HEK293 (cell line): Measurements from ENCODE around the gene ZYX.

Source experiments
- CTCF ChIA-PET: fragments of 350-600 bp; formaldehyde crosslinking; extraction: SDS; loops from one replicate; lab custom pipeline; 2021; ENCODE audit warnings: antibody characterized with exemption; lab: Yijun Ruan, JAX
- POLR2A ChIA-PET: fragments of 300-600 bp; formaldehyde crosslinking; extraction: SDS; loops from one replicate; lab custom pipeline; 2020; ENCODE audit warnings: antibody characterized with exemption, inconsistent platforms; lab: Yijun Ruan, JAX
- H3K27ac ChIP-seq: fragments of 200-500 bp; sonication (Bioruptor generic); 2 replicates; pipeline ENCODE4 v1.5.1; 2014; ENCODE audit warnings: low read depth, low read length, control low read depth, inconsistent platforms; ENCODE audit errors: extremely low read depth
- H3K36me3 ChIP-seq, 2 experiments: fragments of 200-500 bp in 1 of 2; sonication (Bioruptor generic) in 1 of 2; 1 replicate in 1 of 2; 2 replicates in 1 of 2; pipeline ENCODE4 v1.5.1; 2014 to 2017; ENCODE audit warnings: inconsistent platforms in 2 of 2, low read length in 2 of 2; ENCODE audit not compliant: control insufficient read depth in 2 of 2, insufficient read depth in 1 of 2
- H3K4me1 ChIP-seq: fragments of 200-500 bp; sonication (Bioruptor generic); 2 replicates; pipeline ENCODE4 v1.5.1; 2014; ENCODE audit warnings: mild to moderate bottlenecking, low read length, inconsistent platforms; ENCODE audit not compliant: control insufficient read depth, insufficient read depth
- H3K4me3 ChIP-seq: 2 replicates; pipeline ENCODE4 v1.5.1; 2011; ENCODE audit warnings: low read depth, mild to moderate bottlenecking, control low read depth, low read length, moderate library complexity
- H3K9me3 ChIP-seq: fragments of 200-500 bp; sonication (Bioruptor generic); 2 replicates; pipeline ENCODE4 v1.5.1; 2014; ENCODE audit warnings: low read depth, low read length, inconsistent platforms; ENCODE audit not compliant: control insufficient read depth, insufficient read depth
- EGR2 ChIP-seq: fragments of 450-650 bp; formaldehyde crosslinking; IDR thresholded peaks from 2 replicates; pipeline ENCODE4 v1.5.1; 2016; ENCODE audit warnings: low read depth, missing biosample characterization, missing genetic modification characterization
- HOXA7 ChIP-seq: sonication (generic); formaldehyde crosslinking; IDR thresholded peaks from 2 replicates; pipeline ENCODE4 v1.8.1; 2022; ENCODE audit warnings: missing genetic modification reagents, borderline replicate concordance
- HOXD13 ChIP-seq: sonication (generic); formaldehyde crosslinking; IDR thresholded peaks from 2 replicates; pipeline ENCODE4 v1.8.0; 2022; ENCODE audit warnings: missing genetic modification reagents, borderline replicate concordance
- IKZF3 ChIP-seq: fragments of 450-650 bp; IDR thresholded peaks from 2 replicates; pipeline ENCODE4 v1.5.0; 2018; ENCODE audit warnings: missing biosample characterization, mild to moderate bottlenecking, missing genetic modification characterization, moderate library complexity
- SP3 ChIP-seq: fragments of 450-650 bp; formaldehyde crosslinking; IDR thresholded peaks from 2 replicates; pipeline ENCODE4 v1.5.1; 2016; ENCODE audit warnings: missing biosample characterization, missing genetic modification characterization
- ZNF146 ChIP-seq: fragments of 450-650 bp; formaldehyde crosslinking; IDR thresholded peaks from 2 replicates; pipeline ENCODE4 v1.5.1; 2016; ENCODE audit warnings: missing biosample characterization, missing genetic modification characterization
- ZNF211 ChIP-seq: fragments of 450-650 bp; formaldehyde crosslinking; IDR thresholded peaks from 2 replicates; pipeline ENCODE4 v1.5.1; 2016; ENCODE audit warnings: low read depth, missing biosample characterization, missing genetic modification characterization
- ZNF510 ChIP-seq: fragments of 450-650 bp; formaldehyde crosslinking; IDR thresholded peaks from 2 replicates; pipeline ENCODE4 v1.5.1; 2018; ENCODE audit warnings: mild to moderate bottlenecking, missing genetic modification characterization, missing biosample characterization; ENCODE audit not compliant: insufficient replicate concordance
- ZNF544 ChIP-seq: fragments of 450-650 bp; formaldehyde crosslinking; IDR thresholded peaks from 2 replicates; pipeline ENCODE4 v1.5.0; 2017; ENCODE audit warnings: missing biosample characterization, missing genetic modification characterization
- ZNF777 ChIP-seq: fragments of 450-650 bp; formaldehyde crosslinking; IDR thresholded peaks from 2 replicates; pipeline ENCODE4 v1.5.1; 2017; ENCODE audit warnings: missing biosample characterization, missing genetic modification characterization, borderline replicate concordance
- TF ChIP-seq, protein P1 (sequence below): fragments of 450-650 bp; formaldehyde crosslinking; IDR thresholded peaks from 2 replicates; pipeline ENCODE4 v1.5.0; 2017; ENCODE audit warnings: missing biosample characterization, missing genetic modification characterization, borderline replicate concordance
- TF ChIP-seq, protein P2 (sequence below): fragments of 450-650 bp; formaldehyde crosslinking; IDR thresholded peaks from 2 replicates; pipeline ENCODE4 v1.5.1; 2016; ENCODE audit warnings: missing biosample characterization, missing genetic modification characterization, low read depth
- TF ChIP-seq, protein P3 (sequence below): IDR thresholded peaks from 2 replicates; pipeline ENCODE4 v1.6.1; 2011; ENCODE audit warnings: mild to moderate bottlenecking, low read depth, low read length, borderline replicate concordance

The ZYX gene

DNA sequence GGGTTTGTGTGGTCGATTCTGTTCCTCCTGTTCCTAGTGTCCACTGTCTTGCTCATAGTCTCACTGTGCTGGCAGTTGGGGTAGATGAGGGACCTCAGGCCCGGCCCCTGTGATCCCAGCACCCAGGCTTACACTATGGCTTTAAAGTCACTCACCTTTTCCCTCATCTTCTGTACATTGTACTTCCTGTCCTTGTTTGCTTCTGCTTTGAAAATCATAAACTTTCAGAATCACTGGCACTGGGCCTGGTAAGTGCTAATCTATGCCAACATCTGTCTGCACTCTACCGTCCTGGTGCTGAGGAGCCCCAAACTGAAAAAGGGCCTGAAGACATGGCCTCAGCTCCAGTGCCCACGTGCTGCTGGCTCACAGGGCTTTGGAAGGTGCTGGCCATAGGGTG is 56.4 kb downstream of the ZYX start (continued):
- TF ChIP-seq, protein P1, sequence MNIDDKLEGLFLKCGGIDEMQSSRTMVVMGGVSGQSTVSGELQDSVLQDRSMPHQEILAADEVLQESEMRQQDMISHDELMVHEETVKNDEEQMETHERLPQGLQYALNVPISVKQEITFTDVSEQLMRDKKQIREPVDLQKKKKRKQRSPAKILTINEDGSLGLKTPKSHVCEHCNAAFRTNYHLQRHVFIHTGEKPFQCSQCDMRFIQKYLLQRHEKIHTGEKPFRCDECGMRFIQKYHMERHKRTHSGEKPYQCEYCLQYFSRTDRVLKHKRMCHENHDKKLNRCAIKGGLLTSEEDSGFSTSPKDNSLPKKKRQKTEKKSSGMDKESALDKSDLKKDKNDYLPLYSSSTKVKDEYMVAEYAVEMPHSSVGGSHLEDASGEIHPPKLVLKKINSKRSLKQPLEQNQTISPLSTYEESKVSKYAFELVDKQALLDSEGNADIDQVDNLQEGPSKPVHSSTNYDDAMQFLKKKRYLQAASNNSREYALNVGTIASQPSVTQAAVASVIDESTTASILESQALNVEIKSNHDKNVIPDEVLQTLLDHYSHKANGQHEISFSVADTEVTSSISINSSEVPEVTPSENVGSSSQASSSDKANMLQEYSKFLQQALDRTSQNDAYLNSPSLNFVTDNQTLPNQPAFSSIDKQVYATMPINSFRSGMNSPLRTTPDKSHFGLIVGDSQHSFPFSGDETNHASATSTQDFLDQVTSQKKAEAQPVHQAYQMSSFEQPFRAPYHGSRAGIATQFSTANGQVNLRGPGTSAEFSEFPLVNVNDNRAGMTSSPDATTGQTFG (tag by site-specific recombination): no peak

DNA sequence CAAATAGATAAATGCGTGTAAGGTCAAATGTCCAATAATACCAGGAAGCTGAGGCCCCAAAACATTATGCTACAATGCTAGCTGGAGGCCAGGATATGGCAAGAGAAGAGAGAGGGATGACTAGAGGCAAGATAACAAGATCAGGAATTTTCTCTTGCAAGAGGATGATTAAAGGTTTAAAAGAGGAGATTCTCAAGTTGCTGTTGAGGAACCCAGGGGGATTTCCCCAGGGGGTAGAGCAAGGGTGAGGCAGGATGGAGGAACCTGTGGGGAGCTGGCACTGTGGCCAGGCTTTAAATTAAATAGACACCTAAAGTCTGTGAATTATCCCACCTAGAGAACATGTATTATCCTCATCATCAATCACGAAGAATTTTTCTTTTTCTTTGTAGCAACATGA is 58.7 kb downstream of the ZYX start:
- POLR2A ChIA-PET: no interaction called here
- CTCF ChIA-PET: interaction anchor here (1.1 kb wide), 1 partner anchor 23 kb away, joined by 6 read pairs; no protein-coding TSS in a partner anchor
- Histone ChIP-seq H3K27ac (no peak overlapping the region), H3K4me1 (no peaks in the 10 kb centered on the region), H3K4me3 (no peak overlapping the region), H3K9me3 (no peaks in the 10 kb centered on the region), H3K36me3 (no peaks in the 10 kb centered on the region)
- no peak for TF ChIP-seq ZNF510 (tag by site-specific recombination)
- TF ChIP-seq SP3 (tag by site-specific recombination): no peak
- no peak for TF ChIP-seq ZNF146 (tag by site-specific recombination)
- TF ChIP-seq IKZF3: no peak
- no peak for TF ChIP-seq HOXD13 (CRISPR knock-in tag)
- no peak for TF ChIP-seq HOXA7 (CRISPR knock-in tag)
- TF ChIP-seq ZNF544 (tag by site-specific recombination): no peak
- no peak for TF ChIP-seq EGR2 (tag by site-specific recombination)
- TF ChIP-seq, protein P2, sequence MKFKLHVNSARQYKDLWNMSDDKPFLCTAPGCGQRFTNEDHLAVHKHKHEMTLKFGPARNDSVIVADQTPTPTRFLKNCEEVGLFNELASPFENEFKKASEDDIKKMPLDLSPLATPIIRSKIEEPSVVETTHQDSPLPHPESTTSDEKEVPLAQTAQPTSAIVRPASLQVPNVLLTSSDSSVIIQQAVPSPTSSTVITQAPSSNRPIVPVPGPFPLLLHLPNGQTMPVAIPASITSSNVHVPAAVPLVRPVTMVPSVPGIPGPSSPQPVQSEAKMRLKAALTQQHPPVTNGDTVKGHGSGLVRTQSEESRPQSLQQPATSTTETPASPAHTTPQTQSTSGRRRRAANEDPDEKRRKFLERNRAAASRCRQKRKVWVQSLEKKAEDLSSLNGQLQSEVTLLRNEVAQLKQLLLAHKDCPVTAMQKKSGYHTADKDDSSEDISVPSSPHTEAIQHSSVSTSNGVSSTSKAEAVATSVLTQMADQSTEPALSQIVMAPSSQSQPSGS (tag by site-specific recombination): no peak
- TF ChIP-seq, protein P3, sequence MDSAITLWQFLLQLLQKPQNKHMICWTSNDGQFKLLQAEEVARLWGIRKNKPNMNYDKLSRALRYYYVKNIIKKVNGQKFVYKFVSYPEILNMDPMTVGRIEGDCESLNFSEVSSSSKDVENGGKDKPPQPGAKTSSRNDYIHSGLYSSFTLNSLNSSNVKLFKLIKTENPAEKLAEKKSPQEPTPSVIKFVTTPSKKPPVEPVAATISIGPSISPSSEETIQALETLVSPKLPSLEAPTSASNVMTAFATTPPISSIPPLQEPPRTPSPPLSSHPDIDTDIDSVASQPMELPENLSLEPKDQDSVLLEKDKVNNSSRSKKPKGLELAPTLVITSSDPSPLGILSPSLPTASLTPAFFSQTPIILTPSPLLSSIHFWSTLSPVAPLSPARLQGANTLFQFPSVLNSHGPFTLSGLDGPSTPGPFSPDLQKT: no peak
- TF ChIP-seq ZNF211 (tag by site-specific recombination): no peak
- TF ChIP-seq ZNF777 (tag by site-specific recombination): no peak
